Stimulated activated CD4-positive, alpha-beta T cell treated with anti-CD3 and anti-CD28 coated beads, Interleukin-1b, Interleukin-23, amount 100 ng/mL, for 1 hour (primary cell): ENCODE results near the gene PPIF.

Experiments used
- DNase-seq, 2 donors: peaks; one replicate each; pipeline ENCODE4 v3.0.0-alpha.2; 2020; ENCODE audit warnings: low read depth in 2 of 2

Gene PPIF

GRCh38 chr10:79313911-79314439 is 33.3 kb upstream of the PPIF start:
- no peak for DNase-seq

- DNase-seq: no peak
Observed at GRCh38 chr10:79314761-79315601, 32.3 kb upstream of the PPIF start.

GRCh38 chr10:79315602-79315920 is 31.7 kb upstream of the PPIF start:
- no peak for DNase-seq

GRCh38 chr10:79316671-79317431 is 30.4 kb upstream of the PPIF start:
- no peak for DNase-seq

DNA sequence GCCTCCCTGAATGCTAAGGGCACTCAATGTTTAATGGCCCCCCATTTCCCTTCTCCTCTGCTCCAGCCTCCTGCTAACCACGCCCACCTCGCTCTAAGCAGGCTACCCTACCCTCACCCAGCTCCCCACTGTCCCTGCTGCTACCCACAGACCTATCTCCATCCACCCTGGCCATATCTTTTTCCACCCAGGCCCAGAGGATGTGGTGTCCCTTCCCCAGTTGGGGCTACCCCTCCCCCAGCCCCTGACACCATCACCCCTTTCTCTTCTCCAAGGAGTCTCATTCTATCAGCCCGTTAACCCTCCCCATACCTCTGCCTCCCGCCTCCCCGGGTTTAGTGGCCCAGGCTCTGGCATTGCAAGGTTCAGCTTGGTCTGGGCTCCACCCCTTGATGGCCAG is 28.9 kb upstream of the PPIF start:
- no peak for DNase-seq

DNA sequence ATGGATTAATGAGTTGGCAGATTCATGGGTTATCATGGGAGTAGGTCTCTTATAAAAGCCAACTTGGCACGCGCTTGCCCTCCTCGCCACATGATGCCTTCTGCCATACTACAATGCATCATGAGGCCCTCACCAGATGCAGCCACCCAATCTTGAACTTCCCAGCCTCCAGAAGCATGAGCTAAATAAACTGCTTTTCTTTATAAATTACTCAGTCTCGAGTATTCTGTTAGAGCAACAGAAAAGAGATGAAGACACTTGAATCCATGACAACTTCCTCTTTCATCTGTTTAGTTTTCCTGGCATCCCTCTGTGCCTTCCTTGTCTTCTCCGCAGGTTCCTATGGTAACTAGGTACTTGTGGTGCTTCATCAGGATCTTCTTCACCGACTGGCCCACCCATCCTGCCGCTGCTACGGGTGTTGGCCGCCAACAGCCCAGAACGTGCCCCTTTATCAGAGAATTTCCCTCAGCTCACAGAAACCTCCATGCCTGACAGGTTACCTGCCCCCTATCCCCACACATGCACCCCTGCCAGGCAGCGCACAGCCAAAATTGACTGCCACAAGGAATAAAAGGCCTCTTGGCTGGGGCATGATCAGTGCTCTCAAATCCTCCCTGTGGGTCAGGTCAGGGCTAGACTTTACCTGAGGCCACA is 28.0 kb upstream of the PPIF start:
- DNase-seq: no peak

GRCh38 chr10:79320316-79320715 is 27.0 kb upstream of the PPIF start:
- DNase-seq: no peak

GRCh38 chr10:79320820-79321493 is 26.3 kb upstream of the PPIF start:
- no peak for DNase-seq

DNA sequence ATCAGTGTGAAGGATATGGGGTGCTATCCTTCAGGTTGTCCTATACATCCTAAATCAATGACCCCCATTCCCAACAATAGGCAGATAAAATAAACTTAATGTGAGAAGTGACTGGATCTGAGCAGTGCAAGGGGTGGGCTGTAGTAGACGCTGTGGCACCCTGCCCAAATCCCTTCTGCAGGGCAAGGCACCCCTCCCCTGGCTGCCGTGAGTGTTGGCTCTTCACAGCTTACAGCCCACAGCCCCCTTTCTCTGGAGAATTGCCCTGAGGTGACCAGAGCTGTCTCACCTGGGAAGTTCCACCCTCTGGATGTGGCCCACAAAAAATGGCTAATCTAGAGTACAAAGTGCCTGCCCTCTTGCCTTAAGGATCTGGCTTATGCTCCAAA is 25.8 kb upstream of the PPIF start:
- no peak for DNase-seq

DNA sequence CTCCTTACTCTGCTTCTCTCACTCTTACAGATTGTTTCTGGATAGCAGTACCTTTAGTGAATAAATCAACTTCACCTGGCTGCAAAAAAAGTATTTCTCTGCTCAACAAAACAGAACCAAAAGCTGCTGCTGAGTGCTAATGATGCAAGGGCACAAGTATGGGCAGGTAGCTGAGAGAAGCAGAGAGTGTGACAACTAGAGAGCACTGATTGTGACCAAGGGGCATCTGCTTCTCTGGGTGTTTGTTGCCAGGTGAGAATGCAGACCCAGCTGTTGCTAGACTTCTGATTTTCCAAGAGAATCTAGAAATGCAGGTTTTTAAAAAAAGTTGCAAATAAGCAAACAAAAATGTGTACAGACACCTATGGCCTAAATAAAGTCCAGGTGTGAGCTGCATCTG is 25.3 kb upstream of the PPIF start:
- no peak for DNase-seq

GRCh38 chr10:79322616-79323543 is 24.4 kb upstream of the PPIF start:
- DNase-seq: peak; percentile 36 to 56

- no peak for DNase-seq
Observed at GRCh38 chr10:79323602-79324001, 23.7 kb upstream of the PPIF start.

GRCh38 chr10:79324032-79324695 is 23.1 kb upstream of the PPIF start:
- DNase-seq: no peak

DNA sequence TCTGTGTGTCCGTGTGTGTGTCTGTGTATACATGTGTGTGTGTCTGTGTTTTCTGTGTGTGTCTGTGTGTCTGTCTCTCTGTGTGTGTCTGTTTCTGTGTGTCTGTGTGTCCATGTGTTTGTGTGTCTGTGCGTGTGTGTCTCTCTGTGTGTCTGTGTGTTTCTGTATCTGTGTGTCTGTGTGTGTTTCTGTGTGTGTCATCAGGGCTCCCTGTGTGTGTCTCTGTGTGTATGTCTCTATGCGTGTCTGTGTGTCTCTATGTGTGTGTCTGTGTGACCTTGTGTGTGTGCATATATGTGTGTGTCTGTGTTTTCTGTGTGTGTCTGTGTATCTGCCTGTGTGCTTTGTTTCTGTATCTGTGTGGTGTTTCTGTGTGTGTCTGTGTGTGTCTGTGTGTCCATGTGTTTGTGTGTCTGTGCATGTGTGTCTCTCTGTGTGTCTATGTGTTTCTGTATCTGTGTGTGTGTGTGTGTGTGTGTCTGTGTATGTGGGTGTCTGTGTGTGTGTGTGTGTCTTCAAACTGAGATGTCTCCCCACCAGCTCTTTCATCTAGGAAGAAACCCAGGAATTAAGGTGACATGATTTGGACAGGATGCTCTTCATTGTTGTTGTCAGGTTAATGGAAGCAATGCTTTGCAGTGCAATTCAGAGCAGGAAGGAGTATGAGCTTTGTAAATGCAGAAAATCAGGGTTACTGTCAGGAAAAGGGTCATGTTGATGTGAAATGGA is 20.7 kb upstream of the PPIF start:
- no peak for DNase-seq

DNA sequence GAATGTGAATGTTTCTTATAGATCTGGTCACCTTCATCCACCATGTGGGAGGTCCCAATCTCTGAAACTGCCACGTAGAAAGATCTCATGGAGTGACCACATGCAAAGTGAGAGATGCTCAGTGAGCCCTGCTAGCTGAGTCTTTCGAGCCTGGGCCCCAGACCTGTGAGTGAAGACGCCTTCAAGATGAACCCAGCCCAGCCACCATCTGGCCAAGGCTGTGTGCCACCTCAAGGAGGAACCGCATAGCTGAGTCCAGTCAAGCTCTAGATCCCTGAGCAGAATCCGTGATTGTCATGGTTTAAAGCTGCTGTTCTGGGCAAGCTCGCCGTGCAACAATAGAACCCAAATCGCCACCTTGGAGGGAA is 20.2 kb upstream of the PPIF start:
- DNase-seq: no peak

- no peak for DNase-seq
Observed at GRCh38 chr10:79328147-79328701, 19.0 kb upstream of the PPIF start.

DNA sequence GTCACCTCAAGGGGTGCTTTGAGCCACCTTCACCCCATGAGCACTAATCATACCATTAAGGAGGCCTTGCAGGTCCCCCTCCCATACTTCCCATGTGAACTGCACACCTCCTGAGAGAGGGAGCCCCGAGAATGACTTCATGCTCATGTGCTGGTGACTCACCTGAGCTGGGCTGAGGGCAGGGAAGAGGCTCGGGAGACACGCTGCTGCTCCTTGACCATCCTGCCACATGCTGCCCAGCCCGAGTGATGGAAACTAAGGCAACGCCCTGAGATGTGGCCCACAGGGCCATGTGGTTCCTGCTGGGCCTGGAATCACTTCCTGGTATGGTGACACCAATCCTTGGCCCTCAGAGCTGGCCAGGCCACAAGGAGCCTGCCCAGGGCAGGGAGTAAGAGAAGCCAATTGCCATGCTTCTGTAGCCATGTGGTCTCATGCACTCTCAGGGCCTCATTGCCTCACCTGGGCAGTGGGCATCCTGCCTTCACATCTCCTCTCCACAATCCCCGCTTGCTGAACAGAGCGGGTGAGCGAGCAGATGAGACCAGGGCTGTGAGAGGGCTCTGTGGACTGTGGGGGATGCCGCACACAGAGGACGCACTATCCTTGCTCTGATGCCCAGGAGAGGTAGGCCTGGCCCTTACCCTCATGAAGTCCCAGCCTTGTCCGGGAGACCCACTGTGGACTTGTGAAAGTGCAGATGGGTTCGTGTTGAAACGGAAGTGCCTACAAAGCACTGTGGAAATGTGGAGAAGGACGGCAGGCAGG is 18.3 kb upstream of the PPIF start:
- no peak for DNase-seq

DNA sequence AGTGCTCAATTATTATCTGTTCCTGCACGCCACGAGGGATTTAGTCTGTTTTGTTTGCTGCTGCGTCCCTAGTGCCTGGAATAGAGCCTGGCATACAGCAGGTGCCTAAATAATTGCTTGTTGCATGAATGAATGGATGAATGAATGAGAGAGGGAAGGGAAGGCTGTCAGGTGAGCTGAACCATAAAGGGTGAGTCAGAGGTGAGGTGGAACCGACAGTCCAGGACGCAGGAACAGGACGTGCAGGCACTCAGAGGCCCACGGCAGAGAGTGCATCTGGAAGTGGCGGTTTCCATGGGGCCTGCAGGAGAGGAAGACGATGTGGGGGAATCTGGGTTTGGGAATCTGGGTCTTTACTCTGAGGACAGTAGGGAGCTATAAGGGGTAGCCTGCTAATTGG is 17.7 kb upstream of the PPIF start:
- DNase-seq: no peak

DNA sequence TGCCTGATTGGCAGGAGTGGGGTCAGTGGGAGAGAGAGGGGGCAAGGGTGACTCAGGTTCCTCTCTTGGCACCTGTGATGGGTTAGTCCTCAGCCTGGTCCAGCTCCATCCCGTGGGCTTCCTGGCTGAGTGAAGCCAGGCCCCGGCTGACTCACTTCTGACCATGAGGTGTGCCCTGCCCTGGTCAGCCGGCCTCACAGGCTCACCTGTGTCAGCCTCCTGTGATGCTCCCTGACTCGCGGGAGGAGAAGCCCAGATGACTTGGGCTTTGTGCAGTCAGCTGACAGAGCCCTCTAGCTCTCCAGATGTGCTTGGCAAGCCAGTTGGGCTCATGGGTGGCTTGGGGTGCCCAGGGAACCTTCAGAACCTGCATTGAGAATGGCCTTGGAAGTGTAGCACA is 16.0 kb upstream of the PPIF start:
- no peak for DNase-seq
